Activated CD8-positive, alpha-beta T cell treated with anti-CD3 and anti-CD28 coated beads for 36 hours (primary cell): Measurements from ENCODE around the gene BTG1. TPM values are rescaled to one million over a fixed set of nuclear protein-coding genes. Genes with fewer than 3 reads are reported as not detected.

ENCODE experiments used
- ATAC-seq: fragments of 200-7000 bp; cut with Tn5 transposase; one replicate; pipeline ENCODE4 v1.10.0; 2021; ENCODE audit warnings: mild to moderate bottlenecking, moderate library complexity
- CTCF ChIA-PET: fragments of 350-600 bp; sonication (Branson Sonifier 250); formaldehyde crosslinking; loops from one replicate; lab custom pipeline; 2021; ENCODE audit warnings: antibody characterized with exemption; lab: Charles Lee
- POLR2A ChIA-PET: fragments of 350-600 bp; sonication (Branson Sonifier 250); formaldehyde crosslinking; loops from one replicate; lab custom pipeline; 2021; ENCODE audit warnings: antibody characterized with exemption; lab: Charles Lee
- DNase-seq: peaks from one replicate; pipeline ENCODE4 v3.0.0-alpha.2; 2020
- H3K27ac Mint-ChIP-seq: one replicate; pipeline ENCODE4 v1.8.0; 2021; ENCODE audit warnings: mild to moderate bottlenecking, mixed read lengths
- H3K27me3 Mint-ChIP-seq: one replicate; pipeline ENCODE4 v1.8.0; 2021; ENCODE audit warnings: mixed read lengths
- H3K36me3 Mint-ChIP-seq: one replicate; pipeline ENCODE4 v1.8.0; 2021; ENCODE audit warnings: low read depth, mixed read lengths
- H3K4me1 Mint-ChIP-seq: one replicate; pipeline ENCODE4 v1.8.0; 2021; ENCODE audit warnings: low read depth, mixed read lengths
- H3K4me3 Mint-ChIP-seq: one replicate; pipeline ENCODE4 v1.8.0; 2021; ENCODE audit warnings: mild to moderate bottlenecking, moderate library complexity, mixed read lengths
- H3K9me3 Mint-ChIP-seq: one replicate; pipeline ENCODE4 v1.8.0; 2021; ENCODE audit warnings: mixed read lengths
- CTCF ChIP-seq: fragments of 200-600 bp; IDR thresholded peaks from one replicate; pipeline ENCODE4 v1.8.0; 2022; ENCODE audit warnings: antibody characterized with exemption, mild to moderate bottlenecking
- intact Hi-C: fragments of 100-400 bp; cut with micrococcal nuclease; formaldehyde crosslinking; loops from one replicate; pipeline ENCODE4 v1.10.0; 2022
- total RNA-seq, 2 experiments: library from RNA; stranded (reverse); gene quantifications; one replicate each; pipeline ENCODE4 v1.2.3, GENCODE V29; 2021

The BTG1 gene
- total RNA-seq, 2 experiments from 2014 or later: 197 to 200 TPM

GRCh38 chr12:92191061-92191460, 45.4 kb upstream of the BTG1 start:
- peaks cover under 1% of the 10 kb centered on the region for H3K9me3 Mint-ChIP-seq
- H3K4me3 Mint-ChIP-seq: no peak overlapping the region
- no peak for TF ChIP-seq CTCF
- intact Hi-C loops: no loop called here
- DNase-seq: no peak
- ChIA-PET POLR2A (no interaction called here), CTCF (no interaction called here)
- H3K36me3 Mint-ChIP-seq: peaks cover 2% of the 10 kb centered on the region
- peaks cover 38% of the 10 kb centered on the region for H3K4me1 Mint-ChIP-seq
- ATAC-seq: no peak
- H3K27me3 Mint-ChIP-seq: no peaks in the 10 kb centered on the region
- H3K27ac Mint-ChIP-seq: no peak overlapping the region

GRCh38 chr12:92188517-92189188, 43.0 kb upstream of the BTG1 start:
- no peak overlapping the region for H3K27ac Mint-ChIP-seq
- ATAC-seq: no peak
- intact Hi-C loops: loop anchor here (5.0 kb wide), 1 partner anchor 41 kb away; the partner anchor contains the start of gene BTG1
- peaks cover 2% of the 10 kb centered on the region for H3K36me3 Mint-ChIP-seq
- no peaks in the 10 kb centered on the region for H3K27me3 Mint-ChIP-seq
- no peak overlapping the region for H3K4me3 Mint-ChIP-seq
- ChIA-PET CTCF (no interaction called here), POLR2A (no interaction called here)
- no peak for TF ChIP-seq CTCF
- no peak for DNase-seq
- peaks cover 55% of the 10 kb centered on the region for H3K4me1 Mint-ChIP-seq
- peaks cover 2% of the 10 kb centered on the region for H3K9me3 Mint-ChIP-seq

GRCh38 chr12:92186038-92186470, 40.4 kb upstream of the BTG1 start:
- peak; percentile 51 for DNase-seq
- peak overlapping the region; percentile 93 for H3K27ac Mint-ChIP-seq
- ChIA-PET POLR2A (no interaction called here), CTCF (no interaction called here)
- H3K27me3 Mint-ChIP-seq: no peaks in the 10 kb centered on the region
- H3K4me3 Mint-ChIP-seq: peak overlapping the region; percentile 65
- ATAC-seq: peak; percentile 54
- no peak for TF ChIP-seq CTCF
- H3K4me1 Mint-ChIP-seq: peaks cover 54% of the 10 kb centered on the region
- H3K9me3 Mint-ChIP-seq: peaks cover 2% of the 10 kb centered on the region
- intact Hi-C loops: loop anchor here (5.0 kb wide), 1 partner anchor 39 kb away; the partner anchor contains the start of gene BTG1
- peaks cover 2% of the 10 kb centered on the region for H3K36me3 Mint-ChIP-seq

- Mint-ChIP-seq H3K27ac (peak overlapping the region; percentile 93), H3K27me3 (no peaks in the 10 kb centered on the region), H3K4me3 (peak overlapping the region; percentile 26), H3K9me3 (peaks cover 2% of the 10 kb centered on the region), H3K4me1 (peaks cover 52% of the 10 kb centered on the region), H3K36me3 (peaks cover 2% of the 10 kb centered on the region)
- POLR2A ChIA-PET: interaction anchor here (1.2 to 1.6 kb wide), 2 partner anchors 16 to 39 kb away, joined by 4 read pairs; partner anchors contain the start of gene BTG1
- ATAC-seq (peak; percentile 86), DNase-seq (peak; percentile 55)
- CTCF ChIA-PET: interaction anchor here (1.0 kb wide), 1 partner anchor 17 kb away, joined by 3 read pairs; no protein-coding TSS in a partner anchor
- TF ChIP-seq CTCF: no peak
- intact Hi-C loops: loop anchor here (5.0 kb wide), 1 partner anchor 38 kb away; the partner anchor contains the start of gene BTG1
Measured at GRCh38 chr12:92185052-92185451, 39.4 kb upstream of the BTG1 start.

- Mint-ChIP-seq H3K9me3 (peaks cover 2% of the 10 kb centered on the region), H3K4me3 (no peak overlapping the region), H3K27me3 (no peaks in the 10 kb centered on the region), H3K36me3 (peaks cover 2% of the 10 kb centered on the region), H3K27ac (no peak overlapping the region), H3K4me1 (peaks cover 50% of the 10 kb centered on the region)
- CTCF ChIA-PET: no interaction called here
- no peak for TF ChIP-seq CTCF
- no peak for ATAC-seq
- POLR2A ChIA-PET: interaction anchor here (1.6 kb wide), 1 partner anchor 15 kb away, joined by 4 read pairs; no protein-coding TSS in a partner anchor
- DNase-seq: no peak
- intact Hi-C loops: no loop called here
Measured at GRCh38 chr12:92183575-92183974, 37.9 kb upstream of the BTG1 start.
